H9 (cell line): ENCODE measurements around the gene ADAMTS15. TPM values are rescaled to one million over a fixed set of nuclear protein-coding genes. Genes with fewer than 3 reads are reported as not detected.

ENCODE experiments used
- DNase-seq: peaks from one replicate; pipeline ENCODE4 v3.0.0-alpha.2; 2017
- H2AFZ ChIP-seq: one replicate; pipeline ENCODE4 v1.6.1; 2013; ENCODE audit warnings: mild to moderate bottlenecking, low read length, control low read depth, moderate library complexity
- H2AK5ac ChIP-seq: 2 replicates; pipeline ENCODE4 v1.6.1; 2013; ENCODE audit warnings: low read length, control low read depth, mixed read lengths; ENCODE audit not compliant: insufficient read length
- H2BK120ac ChIP-seq: one replicate; pipeline ENCODE4 v1.6.1; 2013; ENCODE audit warnings: low read depth, mild to moderate bottlenecking, low read length, control low read depth, inconsistent platforms; ENCODE audit not compliant: poor library complexity, severe bottlenecking
- H2BK12ac ChIP-seq: 2 replicates; pipeline ENCODE4 v1.6.1; 2013; ENCODE audit warnings: low read length, control low read depth, mixed read lengths, low read depth; ENCODE audit not compliant: insufficient read length
- H2BK15ac ChIP-seq: 2 replicates; pipeline ENCODE4 v1.6.1; 2013; ENCODE audit warnings: low read depth, low read length, control low read depth
- H2BK20ac ChIP-seq: one replicate; pipeline ENCODE4 v1.6.1; 2013; ENCODE audit warnings: low read depth, mild to moderate bottlenecking, low read length, control low read depth, inconsistent platforms; ENCODE audit not compliant: poor library complexity, severe bottlenecking
- H2BK5ac ChIP-seq: 2 replicates; pipeline ENCODE4 v1.6.1; 2013; ENCODE audit warnings: low read length, control low read depth, mixed read lengths; ENCODE audit not compliant: insufficient read length
- H3K14ac ChIP-seq: 2 replicates; pipeline ENCODE4 v1.6.1; 2013; ENCODE audit warnings: low read length, control low read depth; ENCODE audit not compliant: insufficient read depth
- H3K18ac ChIP-seq: 2 replicates; pipeline ENCODE4 v1.6.1; 2013; ENCODE audit warnings: low read depth, mild to moderate bottlenecking, mixed read lengths, low read length, control low read depth; ENCODE audit not compliant: insufficient read length
- H3K23ac ChIP-seq: 2 replicates; pipeline ENCODE4 v1.6.1; 2013; ENCODE audit warnings: low read length, control low read depth, mixed read lengths, low read depth; ENCODE audit not compliant: insufficient read length
- H3K23me2 ChIP-seq: 2 replicates; pipeline ENCODE4 v1.6.1; 2013; ENCODE audit warnings: low read depth, mild to moderate bottlenecking, mixed read lengths, low read length, control low read depth; ENCODE audit not compliant: insufficient read length, poor library complexity, severe bottlenecking
- H3K27ac ChIP-seq: 2 replicates; pipeline ENCODE4 v1.5.1; 2013; ENCODE audit warnings: low read length, control low read depth, mixed read lengths, low read depth; ENCODE audit not compliant: insufficient read length
- H3K27me3 ChIP-seq: 2 replicates; pipeline ENCODE4 v1.6.1; 2013; ENCODE audit warnings: low read length, control low read depth, inconsistent platforms; ENCODE audit not compliant: insufficient read depth
- H3K4ac ChIP-seq: 2 replicates; pipeline ENCODE4 v1.6.1; 2013; ENCODE audit warnings: low read depth, mild to moderate bottlenecking, control low read depth, inconsistent platforms, low read length, moderate library complexity
- H3K4me1 ChIP-seq: 2 replicates; pipeline ENCODE4 v1.6.1; 2013; ENCODE audit warnings: low read length, control low read depth, inconsistent platforms; ENCODE audit not compliant: insufficient read depth
- H3K4me2 ChIP-seq: 2 replicates; pipeline ENCODE4 v1.6.1; 2013; ENCODE audit warnings: low read length, control low read depth, mixed read lengths; ENCODE audit not compliant: insufficient read length, insufficient read depth
- H3K56ac ChIP-seq: 2 replicates; pipeline ENCODE4 v1.6.1; 2013; ENCODE audit warnings: low read depth, mild to moderate bottlenecking, mixed read lengths, low read length, control low read depth; ENCODE audit not compliant: insufficient read length
- H3K79me1 ChIP-seq: 2 replicates; pipeline ENCODE4 v1.6.1; 2013; ENCODE audit warnings: low read depth, mild to moderate bottlenecking, moderate library complexity, low read length, control low read depth, inconsistent platforms; ENCODE audit not compliant: insufficient read depth, poor library complexity, severe bottlenecking
- H3K79me2 ChIP-seq: 2 replicates; pipeline ENCODE4 v1.6.1; 2013; ENCODE audit warnings: low read length, control low read depth, inconsistent platforms; ENCODE audit not compliant: insufficient read depth
- H3K9ac ChIP-seq: 2 replicates; pipeline ENCODE4 v1.6.1; 2013; ENCODE audit warnings: low read length, control low read depth, mixed read lengths; ENCODE audit not compliant: insufficient read length; ENCODE audit errors: extremely low read depth
- H3K9me3 ChIP-seq: one replicate; pipeline ENCODE4 v1.6.1; 2013; ENCODE audit warnings: low read depth, low read length, inconsistent platforms; ENCODE audit not compliant: control insufficient read depth
- H3T11ph ChIP-seq: one replicate; pipeline ENCODE4 v1.6.1; 2013; ENCODE audit warnings: mild to moderate bottlenecking, low read length, control low read depth, inconsistent platforms
- H4K20me1 ChIP-seq: one replicate; pipeline ENCODE4 v1.6.1; 2013; ENCODE audit not compliant: control insufficient read depth, insufficient read length, insufficient read depth
- H4K5ac ChIP-seq: 2 replicates; pipeline ENCODE4 v1.6.1; 2013; ENCODE audit warnings: low read depth, mild to moderate bottlenecking, mixed read lengths, low read length, control low read depth; ENCODE audit not compliant: insufficient read length
- H4K8ac ChIP-seq: replicated peaks from 2 replicates; pipeline ENCODE4 v1.6.1; 2013; ENCODE audit warnings: low read length, control low read depth, mixed read lengths, low read depth; ENCODE audit not compliant: insufficient read length
- H4K91ac ChIP-seq: 2 replicates; pipeline ENCODE4 v1.6.1; 2013; ENCODE audit warnings: low read depth, mild to moderate bottlenecking, moderate library complexity, mixed read lengths, low read length, control low read depth; ENCODE audit not compliant: insufficient read length
- H3K27ac Mint-ChIP-seq, 3 experiments: 2 replicates in 2 of 3; 3 replicates in 1 of 3; pipeline ENCODE4 v1.8.0; 2020 to 2021; ENCODE audit warnings: mixed read lengths in 3 of 3, mild to moderate bottlenecking in 1 of 3, moderate library complexity in 1 of 3
- H3K27me3 Mint-ChIP-seq: 2 replicates; pipeline ENCODE4 v1.8.0; 2021; ENCODE audit warnings: low read depth, mild to moderate bottlenecking, moderate library complexity, mixed read lengths
- H3K36me3 Mint-ChIP-seq, 3 experiments: 2 replicates in 2 of 3; 3 replicates in 1 of 3; pipeline ENCODE4 v1.8.0; 2020 to 2021; ENCODE audit warnings: low read depth in 3 of 3, mixed read lengths in 3 of 3; ENCODE audit not compliant: insufficient read depth in 1 of 3
- H3K4me1 Mint-ChIP-seq, 2 experiments: 2 replicates each; pipeline ENCODE4 v1.8.0; 2020; ENCODE audit warnings: mixed read lengths in 2 of 2
- H3K4me3 Mint-ChIP-seq, 2 experiments: 2 replicates in 1 of 2; 3 replicates in 1 of 2; pipeline ENCODE4 v1.8.0; 2020 to 2021; ENCODE audit warnings: mild to moderate bottlenecking in 2 of 2, mixed read lengths in 2 of 2, moderate library complexity in 1 of 2
- H3K9me3 Mint-ChIP-seq, 2 experiments: 2 replicates in 1 of 2; 3 replicates in 1 of 2; pipeline ENCODE4 v1.8.0; 2020; ENCODE audit warnings: mild to moderate bottlenecking in 2 of 2, mixed read lengths in 2 of 2, moderate library complexity in 1 of 2
- CTCF ChIP-seq: fragments of 200-600 bp; sonication (generic); conservative IDR thresholded peaks from 3 replicates; pipeline ENCODE4 v1.8.0; 2021; ENCODE audit warnings: antibody characterized with exemption, mild to moderate bottlenecking
- WGBS: extraction: QIAGEN DNeasy Blood & Tissue Kit; methylation state at CpG from one replicate; pipeline ENCODE4 v1.1.7; 2013; ENCODE audit warnings: missing lambda C conversion rate, low lambda C conversion rate, mixed read lengths; ENCODE audit not compliant: insufficient read length; ENCODE audit errors: extremely low coverage; 5-methylcytosine and 5-hydroxymethylcytosine counted together
- total RNA-seq: library from RNA; stranded (reverse); gene quantifications from 2 replicates; pipeline ENCODE4 v1.2.1, GENCODE V29; 2021

Gene ADAMTS15
- total RNA-seq, 1 experiment from 2014 or later, result 1.3 TPM

- Histone ChIP-seq H4K5ac (no peak overlapping the region), H3K27ac (peak overlapping the region; percentile 88), H4K8ac (no peak overlapping the region), H2BK5ac (peak overlapping the region; percentile 2), H2BK12ac (peak overlapping the region; percentile 2), H3K79me2 (no peaks in the 10 kb centered on the region), H3K27me3 (no peaks in the 10 kb centered on the region), H4K91ac (no peak overlapping the region), H2AFZ (no peak overlapping the region), H2BK20ac (no peak overlapping the region), H3K23ac (no peak overlapping the region), H2BK120ac (no peak overlapping the region), H3K9ac (no peak overlapping the region), H3K79me1 (no peaks in the 10 kb centered on the region), H4K20me1 (no peaks in the 10 kb centered on the region), H3K4ac (no peak overlapping the region), H3K4me2 (peak overlapping the region; percentile 8), H3K14ac (peak overlapping the region; percentile 24), H3T11ph (no peak overlapping the region), H3K23me2 (no peaks in the 10 kb centered on the region), H2BK15ac (no peak overlapping the region), H3K18ac (peak overlapping the region; percentile 8), H3K9me3 (no peaks in the 10 kb centered on the region), H3K56ac (no peak overlapping the region), H3K4me1 (peaks cover 13% of the 10 kb centered on the region; the same call in 1 of the 2 replicates), H2AK5ac (no peak overlapping the region)
- H3K4me1 Mint-ChIP-seq, result peaks cover 54 to 67% of the 10 kb centered on the region in 2 experiments
- H3K9me3 Mint-ChIP-seq, result no peaks in the 10 kb centered on the region
- TF ChIP-seq CTCF, result no peak
- no peak overlapping the region; a peak in 1 of 5 replicates for H3K4me3 Mint-ChIP-seq
- H3K36me3 Mint-ChIP-seq, result peaks cover 3 to 15% (median 4%) of the 10 kb centered on the region in 3 experiments; a peak in 3 of 7 replicates
- H3K27me3 Mint-ChIP-seq, result peaks cover 18% of the 10 kb centered on the region
- DNase-seq, result peak; percentile 51
- no CpG with 5 or more reads among the region's 11 CpGs for WGBS
- H3K27ac Mint-ChIP-seq, result peak overlapping the region; percentile 69 to 96 (median 92)
Observed at GRCh38 chr11:130403271-130403804, 45.1 kb upstream of the ADAMTS15 start.
